ENCODE measurements around the gene TMEM89. TPM values are rescaled to one million over a fixed set of nuclear protein-coding genes. Genes with fewer than 3 reads are reported as not detected.

Gene TMEM89
- polyA plus RNA-seq, 1 donor (not counting 4 experiments of a cell fraction or from before 2014, with no cell fraction given): not detected

DNA sequence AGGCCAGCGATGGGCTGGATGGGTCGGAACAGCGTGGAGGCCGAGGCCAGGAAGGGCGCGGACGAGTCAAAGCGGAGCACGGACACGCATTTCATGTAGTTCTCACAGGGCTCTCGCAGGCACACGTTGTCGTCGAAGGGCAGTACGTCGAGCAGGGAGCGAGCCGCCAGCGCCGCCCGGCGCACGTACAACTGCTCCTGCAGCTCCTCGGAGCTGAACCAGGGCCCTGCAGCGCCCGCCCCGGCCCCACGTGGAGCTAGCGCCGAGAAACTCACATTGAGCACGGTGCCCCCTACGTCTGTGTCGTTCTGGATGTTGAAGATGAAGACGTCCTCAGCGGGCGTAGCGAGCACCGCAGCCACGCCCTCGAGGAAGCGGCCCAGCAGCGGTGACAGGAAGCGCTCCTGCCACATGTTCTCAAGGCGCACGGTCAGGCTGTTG lies 35.3 kb upstream of the TMEM89 start:
- Histone ChIP-seq H3K4me2 (ENCODE audit: control insufficient read depth, extremely low read depth, insufficient read depth, low read depth, low read length) (peak overlapping the region; percentile 67), H3K36me3 (ENCODE audit: control insufficient read depth in 2 of 2, extremely low read depth in 1 of 2, insufficient read depth in 2 of 2, low read length in 2 of 2) (no peaks in the 10 kb centered on the region), H2AFZ (ENCODE audit: control insufficient read depth, low read length) (peak overlapping the region; percentile 48), H3K79me2 (ENCODE audit: control insufficient read depth, insufficient read depth, low read length) (no peaks in the 10 kb centered on the region), H3K9me3 (ENCODE audit: control insufficient read depth, low read depth, low read length) (no peaks in the 10 kb centered on the region), H3K9ac (ENCODE audit: control insufficient read depth, extremely low read depth, insufficient read depth, low read length) (no peak overlapping the region), H3K27me3 (ENCODE audit: control insufficient read depth, extremely low read depth, insufficient read depth, low read length) (peaks cover 15% of the 10 kb centered on the region), H3K4me3 (ENCODE audit: control insufficient read depth in 2 of 3, extremely low read depth in 1 of 3, insufficient read depth in 2 of 3, low read depth in 1 of 3, low read length in 3 of 3) (peak overlapping the region in 2 of 3 experiments; percentile 32 to 60), H3K9me1 (ENCODE audit: control insufficient read depth, extremely low read depth, insufficient read depth, low read length) (no peaks in the 10 kb centered on the region), H3K4me1 (ENCODE audit: control insufficient read depth, extremely low read depth, insufficient read depth, low read length) (peaks cover 4% of the 10 kb centered on the region), H3K27ac (ENCODE audit: control insufficient read depth, insufficient read depth, low read length) (no peak overlapping the region), H4K20me1 (ENCODE audit: control insufficient read depth, extremely low read depth, insufficient read depth, low read length) (no peaks in the 10 kb centered on the region)
- DNase-seq (ENCODE audit: low read depth, low spot score) (no peak), FAIRE-seq (no peak)
- dilution Hi-C loops (cut with MboI; ENCODE audit: extremely low pct_ligation_motif_present, low sequenced_read_pairs): no loop called here
- TF ChIP-seq, protein P1, sequence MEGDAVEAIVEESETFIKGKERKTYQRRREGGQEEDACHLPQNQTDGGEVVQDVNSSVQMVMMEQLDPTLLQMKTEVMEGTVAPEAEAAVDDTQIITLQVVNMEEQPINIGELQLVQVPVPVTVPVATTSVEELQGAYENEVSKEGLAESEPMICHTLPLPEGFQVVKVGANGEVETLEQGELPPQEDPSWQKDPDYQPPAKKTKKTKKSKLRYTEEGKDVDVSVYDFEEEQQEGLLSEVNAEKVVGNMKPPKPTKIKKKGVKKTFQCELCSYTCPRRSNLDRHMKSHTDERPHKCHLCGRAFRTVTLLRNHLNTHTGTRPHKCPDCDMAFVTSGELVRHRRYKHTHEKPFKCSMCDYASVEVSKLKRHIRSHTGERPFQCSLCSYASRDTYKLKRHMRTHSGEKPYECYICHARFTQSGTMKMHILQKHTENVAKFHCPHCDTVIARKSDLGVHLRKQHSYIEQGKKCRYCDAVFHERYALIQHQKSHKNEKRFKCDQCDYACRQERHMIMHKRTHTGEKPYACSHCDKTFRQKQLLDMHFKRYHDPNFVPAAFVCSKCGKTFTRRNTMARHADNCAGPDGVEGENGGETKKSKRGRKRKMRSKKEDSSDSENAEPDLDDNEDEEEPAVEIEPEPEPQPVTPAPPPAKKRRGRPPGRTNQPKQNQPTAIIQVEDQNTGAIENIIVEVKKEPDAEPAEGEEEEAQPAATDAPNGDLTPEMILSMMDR (optimal IDR thresholded peaks at IDR 0.05 in 1 of 3, IDR thresholded peaks at IDR 0.05 in 1 of 3, conservative IDR thresholded peaks at IDR 0.05 in 1 of 3; ENCODE audit: extremely low read depth in 1 of 3, insufficient read depth in 2 of 3, low read length in 3 of 3): no peak
- TF ChIP-seq EZH2 (IDR thresholded peaks at IDR 0.05; ENCODE audit: low read length): no peak

DNA sequence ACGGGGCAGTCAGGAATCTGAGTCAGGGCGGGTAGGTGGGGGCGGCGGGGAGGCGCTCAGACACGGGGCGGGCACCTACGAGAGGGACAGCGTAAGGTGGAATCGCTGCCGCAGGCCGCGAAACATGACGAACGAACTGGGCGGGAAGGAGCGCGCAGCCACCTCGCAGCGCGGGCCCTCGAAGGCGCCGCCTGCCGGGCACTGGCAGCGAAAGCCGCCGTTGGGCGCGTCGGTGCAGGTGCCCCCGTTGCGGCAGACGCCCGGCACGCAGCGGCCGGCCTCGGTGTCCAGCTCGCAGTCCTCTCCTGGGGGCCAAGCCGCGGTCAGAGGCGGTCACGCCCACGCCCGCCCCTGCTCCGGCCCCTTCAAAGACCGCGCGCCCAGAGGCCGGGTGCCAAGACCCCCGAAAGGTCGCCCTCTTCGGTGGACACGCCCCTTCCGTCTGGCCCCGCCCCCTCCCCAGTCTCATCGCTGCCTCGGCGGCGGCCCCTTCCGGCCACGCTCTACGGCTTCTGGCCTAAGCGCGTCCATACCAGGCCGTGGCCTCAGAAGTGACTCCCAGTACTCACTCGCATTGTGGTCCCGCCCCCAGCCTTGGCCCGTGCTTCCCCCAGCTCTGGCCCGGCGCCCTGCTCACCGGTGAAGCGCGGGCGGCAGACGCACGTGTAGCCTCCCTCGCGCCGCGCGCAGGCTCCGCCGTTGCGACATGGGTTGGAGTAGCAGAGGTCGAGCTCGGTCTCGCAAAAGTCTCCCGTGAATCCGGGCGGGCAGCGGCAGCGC lies 34.7 kb upstream of the TMEM89 start:
- H2AFZ ChIP-seq (ENCODE audit: control insufficient read depth, low read length): peak overlapping the region; percentile 48
- peaks cover 4% of the 10 kb centered on the region for H3K4me1 ChIP-seq (ENCODE audit: control insufficient read depth, extremely low read depth, insufficient read depth, low read length)
- no peaks in the 10 kb centered on the region for H3K79me2 ChIP-seq (ENCODE audit: control insufficient read depth, insufficient read depth, low read length)
- DNase-seq (ENCODE audit: low read depth, low spot score): peak; percentile 58
- dilution Hi-C loops (cut with MboI; ENCODE audit: extremely low pct_ligation_motif_present, low sequenced_read_pairs): no loop called here
- peak overlapping the region; percentile 32 to 60 (median 41) for H3K4me3 ChIP-seq (ENCODE audit: control insufficient read depth in 2 of 3, extremely low read depth in 1 of 3, insufficient read depth in 2 of 3, low read depth in 1 of 3, low read length in 3 of 3)
- no peak overlapping the region for H3K27ac ChIP-seq (ENCODE audit: control insufficient read depth, insufficient read depth, low read length)
- H4K20me1 ChIP-seq (ENCODE audit: control insufficient read depth, extremely low read depth, insufficient read depth, low read length): no peaks in the 10 kb centered on the region
- peaks cover 13% of the 10 kb centered on the region for H3K27me3 ChIP-seq (ENCODE audit: control insufficient read depth, extremely low read depth, insufficient read depth, low read length)
- no peaks in the 10 kb centered on the region for H3K9me1 ChIP-seq (ENCODE audit: control insufficient read depth, extremely low read depth, insufficient read depth, low read length)
- no peak for FAIRE-seq
- TF ChIP-seq, protein P1 (optimal IDR thresholded peaks at IDR 0.05 in 1 of 3, IDR thresholded peaks at IDR 0.05 in 1 of 3, conservative IDR thresholded peaks at IDR 0.05 in 1 of 3; ENCODE audit: extremely low read depth in 1 of 3, insufficient read depth in 2 of 3, low read length in 3 of 3): peak in 2 of 3 experiments; percentile 49 to 76
- TF ChIP-seq EZH2 (IDR thresholded peaks at IDR 0.05; ENCODE audit: low read length): no peak
- no peaks in the 10 kb centered on the region for H3K9me3 ChIP-seq (ENCODE audit: control insufficient read depth, low read depth, low read length)
- peak overlapping the region; percentile 18 for H3K9ac ChIP-seq (ENCODE audit: control insufficient read depth, extremely low read depth, insufficient read depth, low read length)
- peak overlapping the region; percentile 67 for H3K4me2 ChIP-seq (ENCODE audit: control insufficient read depth, extremely low read depth, insufficient read depth, low read depth, low read length)
- H3K36me3 ChIP-seq (ENCODE audit: control insufficient read depth in 2 of 2, extremely low read depth in 1 of 2, insufficient read depth in 2 of 2, low read length in 2 of 2): no peaks in the 10 kb centered on the region
